Neural cell (in vitro differentiated cells): ENCODE results near the gene RAPGEF2.

ENCODE experiments used
- EP300 ChIP-seq: fragments of 450-650 bp; conservative IDR thresholded peaks from 2 replicates; pipeline ENCODE4 v1.6.1; 2014; ENCODE audit warnings: antibody characterized with exemption, mild to moderate bottlenecking, moderate library complexity; ENCODE audit not compliant: poor library complexity, severe bottlenecking
- EZH2 ChIP-seq: fragments of 200-600, 300-800 bp; shearing (Covaris generic), sonication (generic); IDR thresholded peaks from 2 replicates; pipeline ENCODE4 v1.6.1; 2014; ENCODE audit warnings: antibody characterized with exemption, low read length, borderline replicate concordance, mild to moderate bottlenecking; ENCODE audit not compliant: insufficient read depth, poor library complexity, severe bottlenecking
- MXI1 ChIP-seq: fragments of 450-650 bp; conservative IDR thresholded peaks from 2 replicates; pipeline ENCODE4 v1.6.1; 2014; ENCODE audit warnings: antibody characterized with exemption, mild to moderate bottlenecking; ENCODE audit not compliant: poor library complexity, severe bottlenecking
- POLR2AphosphoS5 ChIP-seq: IDR thresholded peaks from 2 replicates; pipeline ENCODE4 v1.6.1; 2012
- RAD21 ChIP-seq: fragments of 450-650 bp; conservative IDR thresholded peaks from 2 replicates; pipeline ENCODE4 v1.6.1; 2014; ENCODE audit warnings: antibody characterized with exemption, mild to moderate bottlenecking, moderate library complexity
- REST ChIP-seq: IDR thresholded peaks from 2 replicates; pipeline ENCODE4 v1.6.1; 2012; ENCODE audit warnings: borderline replicate concordance
- SMC3 ChIP-seq: fragments of 450-650 bp; conservative IDR thresholded peaks from 2 replicates; pipeline ENCODE4 v1.6.1; 2014; ENCODE audit warnings: antibody characterized with exemption, mild to moderate bottlenecking, moderate library complexity; ENCODE audit not compliant: poor library complexity
- TAF1 ChIP-seq: IDR thresholded peaks from 2 replicates; pipeline ENCODE4 v1.6.1; 2012; ENCODE audit warnings: low read depth
- TF ChIP-seq, protein P1 (sequence below): fragments of 450-650 bp; IDR thresholded peaks from 2 replicates; pipeline ENCODE4 v1.5.1; 2014; ENCODE audit warnings: antibody characterized with exemption, mild to moderate bottlenecking, moderate library complexity; ENCODE audit not compliant: poor library complexity, severe bottlenecking

DNA sequence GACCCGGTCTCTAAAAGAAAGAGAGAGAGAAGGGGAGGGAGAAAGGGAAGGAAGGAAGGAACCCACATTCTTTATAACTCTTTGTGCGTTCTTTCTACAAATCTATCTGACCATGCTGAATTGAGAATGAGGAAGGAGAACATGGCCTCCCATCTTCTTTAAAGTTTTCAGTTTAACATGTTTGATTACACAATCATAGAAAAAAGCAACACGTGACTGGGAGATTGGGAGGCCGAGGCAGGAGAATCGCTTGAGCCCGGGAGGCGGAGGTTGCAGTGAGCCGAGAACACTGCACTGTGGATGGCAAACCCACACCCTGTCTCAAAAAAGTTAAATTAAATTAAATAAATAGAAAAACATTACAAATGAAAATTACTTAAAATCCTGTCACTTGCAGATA, 254.5 kb downstream of the RAPGEF2 start:
- TF ChIP-seq EP300 (no peak), REST (no peak), POLR2AphosphoS5 (no peak), RAD21 (no peak), TAF1 (no peak), EZH2 (no peak), SMC3 (no peak), MXI1 (no peak)
- TF ChIP-seq, protein P1, sequence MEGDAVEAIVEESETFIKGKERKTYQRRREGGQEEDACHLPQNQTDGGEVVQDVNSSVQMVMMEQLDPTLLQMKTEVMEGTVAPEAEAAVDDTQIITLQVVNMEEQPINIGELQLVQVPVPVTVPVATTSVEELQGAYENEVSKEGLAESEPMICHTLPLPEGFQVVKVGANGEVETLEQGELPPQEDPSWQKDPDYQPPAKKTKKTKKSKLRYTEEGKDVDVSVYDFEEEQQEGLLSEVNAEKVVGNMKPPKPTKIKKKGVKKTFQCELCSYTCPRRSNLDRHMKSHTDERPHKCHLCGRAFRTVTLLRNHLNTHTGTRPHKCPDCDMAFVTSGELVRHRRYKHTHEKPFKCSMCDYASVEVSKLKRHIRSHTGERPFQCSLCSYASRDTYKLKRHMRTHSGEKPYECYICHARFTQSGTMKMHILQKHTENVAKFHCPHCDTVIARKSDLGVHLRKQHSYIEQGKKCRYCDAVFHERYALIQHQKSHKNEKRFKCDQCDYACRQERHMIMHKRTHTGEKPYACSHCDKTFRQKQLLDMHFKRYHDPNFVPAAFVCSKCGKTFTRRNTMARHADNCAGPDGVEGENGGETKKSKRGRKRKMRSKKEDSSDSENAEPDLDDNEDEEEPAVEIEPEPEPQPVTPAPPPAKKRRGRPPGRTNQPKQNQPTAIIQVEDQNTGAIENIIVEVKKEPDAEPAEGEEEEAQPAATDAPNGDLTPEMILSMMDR: no peak
